ENCODE measurements around the gene UBQLN1.
"Not testable (repeated sequence)": the region's sequence is repeated elsewhere in the genome, so short reads cannot be mapped to it uniquely, and the experiment has no call there.

UBQLN1 gene

DNA sequence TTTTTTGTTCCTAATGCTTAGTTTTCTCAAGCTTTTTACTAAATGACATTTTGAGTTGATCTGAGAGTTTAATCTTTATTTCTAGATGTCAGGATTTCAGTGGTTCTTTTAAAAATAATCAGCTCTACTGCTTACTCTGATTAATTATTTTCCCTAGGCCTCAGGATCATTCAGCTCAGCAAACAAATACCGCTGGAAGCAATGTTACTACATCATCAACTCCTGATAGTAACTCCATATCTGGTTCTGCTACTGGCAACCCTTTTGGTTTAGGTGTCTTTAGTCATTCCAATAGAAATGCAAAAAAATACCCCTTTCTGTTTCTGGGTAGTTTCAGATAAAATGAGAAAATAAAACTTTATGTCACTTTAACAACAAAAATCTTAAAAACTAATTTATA, 90.5 kb downstream of the UBQLN1 start:
- Histone ChIP-seq H3K27me3 (ENCODE audit: control insufficient read depth in 1 of 2, insufficient read depth in 2 of 2, low read length in 2 of 2) (peaks cover 0 to 2% of the 10 kb centered on the region in 2 donors), H3K9me3 (ENCODE audit: control insufficient read depth in 2 of 2, low read length in 2 of 2) (no peaks in the 10 kb centered on the region)

DNA sequence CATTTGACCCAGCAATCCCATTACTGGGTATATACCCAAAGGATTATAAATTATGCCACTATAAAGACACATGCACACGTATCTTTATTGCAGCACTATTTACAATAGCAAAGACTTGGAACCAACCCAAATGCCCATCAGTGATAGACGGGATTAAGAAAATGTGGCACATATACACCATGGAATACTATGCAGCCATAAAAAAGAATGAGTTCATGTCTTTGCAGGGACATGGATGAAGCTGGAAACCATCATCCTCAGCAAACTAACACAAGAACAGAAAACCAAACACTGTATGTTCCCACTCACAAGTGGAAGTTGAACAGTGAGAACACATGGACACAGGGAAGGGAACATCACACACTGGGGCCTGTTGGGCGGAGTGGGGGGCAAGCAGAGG, 94.5 kb downstream of the UBQLN1 start:
- not testable (repeated sequence) for H3K9me3 ChIP-seq (ENCODE audit: control insufficient read depth in 2 of 2, low read length in 2 of 2); H3K27ac ChIP-seq (ENCODE audit: low read length); H3K4me3 ChIP-seq (ENCODE audit: low read length in 2 of 2); H3K4me1 ChIP-seq (ENCODE audit: control insufficient read depth, insufficient read depth, low read length); H3K27me3 ChIP-seq (ENCODE audit: control insufficient read depth in 1 of 2, insufficient read depth in 2 of 2, low read length in 2 of 2); H3K9ac ChIP-seq (ENCODE audit: low read length in 2 of 2); H3K36me3 ChIP-seq (ENCODE audit: control insufficient read depth in 2 of 2, insufficient read depth in 2 of 2, low read length in 2 of 2)

More for the DNA sequence above, 90.5 kb downstream of the UBQLN1 start:
- Histone ChIP-seq H3K27ac (ENCODE audit: low read length) (no peak overlapping the region), H3K9ac (ENCODE audit: low read length in 2 of 2) (no peak overlapping the region), H3K36me3 (ENCODE audit: control insufficient read depth in 2 of 2, insufficient read depth in 2 of 2, low read length in 2 of 2) (no peaks in the 10 kb centered on the region), H3K4me3 (ENCODE audit: low read length in 2 of 2) (no peak overlapping the region), H3K4me1 (ENCODE audit: control insufficient read depth, insufficient read depth, low read length) (no peaks in the 10 kb centered on the region)

Data from stomach smooth muscle (tissue), 2 donors.